ENCODE data around the gene KSR1. TPM values are rescaled to one million over a fixed set of nuclear protein-coding genes. Genes with fewer than 3 reads are reported as not detected.
A peak's percentile ranks its signal among the peaks of the same experiment; 100 is the strongest.

KSR1 gene
- polyA plus RNA-seq (2012; rRNA removed) = 7.5 and 7.9 TPM in 2 replicates
- 3.9 and 5.3 TPM in 2 replicates for polyA plus RNA-seq (2012; cell fraction: cytosol; rRNA removed)
- 34.1 and 47.2 TPM in 2 replicates for polyA plus RNA-seq (2012; cell fraction: nucleus; rRNA removed)

- peak within 1 kb of the TSS; percentile 73 to 80 for H3K4me3 ChIP-seq (ENCODE audit: low read depth in 2 of 2, low read length in 1 of 2)
- ChIA-PET CTCF (interaction anchor here (0.6 to 10.9 kb wide), 39 partner anchors 11 to 424 kb away, joined by 3 to 222 read pairs (median 4); partner anchors contain the start of gene WSB1), POLR2A (interaction anchor here (0.6 to 1.6 kb wide), 11 partner anchors 102 to 195 kb away, joined by 3 to 12 read pairs (median 3); no protein-coding TSS in a partner anchor)
Measured at GRCh38 chr17:27455914-27456680, at the start of gene KSR1. Gene KSR1, plus strand, starts transcription at chr17:27456448. Its CDS starts 196 bp downstream, at chr17:27456644.

More at GRCh38 chr17:27455914-27456680, at the start of gene KSR1:
- H3K27ac ChIP-seq (ENCODE audit: low read depth in 2 of 2, low read length in 1 of 2) = peak within 1 kb of the TSS in 1 of 2 experiments; percentile 63; a peak in 1 of 4 replicates
- H2AFZ ChIP-seq (ENCODE audit: low read depth) = peak within 1 kb of the TSS; percentile 87
- peak within 1 kb of the TSS; percentile 68 for H3K9ac ChIP-seq
- H3K4me2 ChIP-seq = peak within 1 kb of the TSS; percentile 95
- H3K9me3 ChIP-seq = no peaks in the 10 kb centered on the region
- no peaks in the 10 kb centered on the region for H3K27me3 ChIP-seq (ENCODE audit: insufficient read depth)
- H3K9me2 ChIP-seq = no peaks in the 10 kb centered on the region
- peaks cover 11% of the 10 kb centered on the region; the same call in 1 of the 2 replicates for H4K20me1 ChIP-seq (ENCODE audit: insufficient read depth)
- DNase-seq = peak; percentile 93
- WGBS (ENCODE audit: low lambda C conversion rate) = 1% methylated on average over 27 of the region's 88 CpGs
- peaks cover 8% of the 10 kb centered on the region; the same call in 1 of the 2 replicates for H3K79me2 ChIP-seq (ENCODE audit: insufficient read depth)
- peaks cover 8 to 41% of the 10 kb centered on the region in 2 experiments for H3K4me1 ChIP-seq (ENCODE audit: control insufficient read depth in 1 of 2, insufficient read depth in 2 of 2, low read depth in 1 of 2, low read length in 1 of 2)
- no peaks in the 10 kb centered on the region for H3K36me3 ChIP-seq (replicated peaks in 1 of 2; ENCODE audit: control insufficient read depth in 1 of 2, insufficient read depth in 2 of 2, low read length in 1 of 2)
- TF ChIP-seq SMC3 (IDR thresholded peaks at IDR 0.05; ENCODE audit: low read depth, low read length) (peak; percentile 71), RAD21 (IDR thresholded peaks at IDR 0.05; ENCODE audit: low read length) (peak; percentile 71), REST (IDR thresholded peaks at IDR 0.05; ENCODE audit: low read depth, low read length) (0 out of 2 replicates have a peak, but pooled peaks have one; percentile 4), SIN3A (IDR thresholded peaks at IDR 0.05; ENCODE audit: borderline replicate concordance, low read depth, low read length) (no peak), GATA2 (CRISPR knock-in tag; IDR thresholded peaks at IDR 0.05) (no peak), POLR2AphosphoS5 (IDR thresholded peaks at IDR 0.05; ENCODE audit: low read depth, low read length) (peak; percentile 28; the same call in 1 of the 2 replicates), CTCF (IDR thresholded peaks at IDR 0.05) (peak; percentile 58)
- peaks cover 6% of the 10 kb centered on the region for H3F3A ChIP-seq (replicated peaks; ENCODE audit: insufficient read depth)
